Body of pancreas (tissue), 4 donors: ENCODE data around the gene SIN3B. TPM values are rescaled to one million over a fixed set of nuclear protein-coding genes. Genes with fewer than 3 reads are reported as not detected.

Source experiments
- ATAC-seq: fragments of 150-250 bp; one replicate; pipeline ENCODE4 v1.9.1; 2016
- DNase-seq, 4 donors: peaks; one replicate each; pipeline ENCODE4 v3.0.0-alpha.2; 2019
- H3K27ac ChIP-seq, 4 donors: fragments of 200-600 bp; sonication (generic); 1 replicate in 3 of 4; 2 replicates in 1 of 4; pipeline versions ENCODE4 v1.5.1 to v1.6.1; 2016 to 2019; ENCODE audit warnings: mild to moderate bottlenecking in 1 of 4, mixed read lengths in 1 of 4, moderate library complexity in 1 of 4
- H3K27me3 ChIP-seq, 2 donors: fragments of 200-600 bp; sonication (generic); one replicate each; pipeline ENCODE4 v1.6.0; 2016; ENCODE audit warnings: mild to moderate bottlenecking in 1 of 2
- H3K36me3 ChIP-seq, 2 donors: fragments of 200-600 bp; sonication (generic); replicated peaks in 1 of 2; 2 replicates each; pipeline ENCODE4 v1.5.1; 2016; ENCODE audit warnings: low read depth in 2 of 2; ENCODE audit not compliant: insufficient read depth in 1 of 2
- H3K4me1 ChIP-seq: fragments of 200-600 bp; sonication (generic); one replicate; pipeline ENCODE4 v1.6.0; 2016
- H3K4me3 ChIP-seq, 2 donors: fragments of 200-600 bp; sonication (generic); 1 replicate in 1 of 2; 2 replicates in 1 of 2; pipeline ENCODE4 v1.5.1; 2016 to 2019
- H3K9me3 ChIP-seq, 3 donors: fragments of 200-600 bp; sonication (generic); 1 replicate in 2 of 3; 2 replicates in 1 of 3; pipeline ENCODE4 v1.5.1; 2016
- CTCF ChIP-seq, 7 experiments: fragments of 450-650 bp in 4 of 7; fragments of 200-600 bp in 3 of 7; sonication (generic) in 3 of 7; IDR thresholded peaks; one replicate each; pipeline ENCODE4 v1.5.1; 2016 to 2019; ENCODE audit warnings: antibody characterized with exemption in 7 of 7
- POLR2A ChIP-seq, 3 donors: fragments of 450-650 bp; IDR thresholded peaks; one replicate each; pipeline ENCODE4 v1.6.1; 2016; ENCODE audit warnings: antibody characterized with exemption in 3 of 3, mild to moderate bottlenecking in 2 of 3
- WGBS, 2 donors: methylation state at CpG; one replicate each; pipeline ENCODE4 v1.1.5; 2017; 5-methylcytosine and 5-hydroxymethylcytosine counted together
- intact Hi-C: fragments of 100-400 bp; cut with DNase I; formaldehyde crosslinking; loops from one replicate; pipeline ENCODE4 v1.15.1; 2023
- total RNA-seq, 2 donors: library from RNA; depleted of rRNA; stranded (reverse); fragments of >200 nt; gene quantifications; one replicate each; pipeline ENCODE4 v1.1.0, GENCODE V29; 2016

Gene SIN3B
- total RNA-seq, 2 donors from 2014 or later = 21.5 to 71.2 TPM

GRCh38 chr19:16888629-16889365 lies 59.6 kb downstream of the SIN3B start, which contains the start of gene F2RL3:
TSS of gene F2RL3 (plus strand) at chr19:16888999. CDS start at chr19:16889190, 191 bp downstream.
- 32 to 55% methylated on average over 12 to 23 of the region's 31 CpGs for WGBS, 2 donors
- H3K36me3 ChIP-seq = no peaks in the 10 kb centered on the region
- peaks cover 0 to 10% of the 10 kb centered on the region in 2 donors for H3K27me3 ChIP-seq
- no peaks in the 10 kb centered on the region for H3K9me3 ChIP-seq
- TF ChIP-seq CTCF (IDR thresholded peaks at IDR 0.05) (no peak), POLR2A (IDR thresholded peaks at IDR 0.05) (peak in 1 of 3 donors; percentile 13)
- ATAC-seq (peak; percentile 28), DNase-seq (peak in 3 of 4 donors; percentile 27 to 35 (median 30))
- intact Hi-C loops = no loop called here
- no peaks in the 10 kb centered on the region for H3K4me1 ChIP-seq
- no peak within 1 kb of the TSS for H3K4me3 ChIP-seq
- H3K27ac ChIP-seq = peak within 1 kb of the TSS in 3 of 4 donors; percentile 8 to 39 (median 36)

DNA sequence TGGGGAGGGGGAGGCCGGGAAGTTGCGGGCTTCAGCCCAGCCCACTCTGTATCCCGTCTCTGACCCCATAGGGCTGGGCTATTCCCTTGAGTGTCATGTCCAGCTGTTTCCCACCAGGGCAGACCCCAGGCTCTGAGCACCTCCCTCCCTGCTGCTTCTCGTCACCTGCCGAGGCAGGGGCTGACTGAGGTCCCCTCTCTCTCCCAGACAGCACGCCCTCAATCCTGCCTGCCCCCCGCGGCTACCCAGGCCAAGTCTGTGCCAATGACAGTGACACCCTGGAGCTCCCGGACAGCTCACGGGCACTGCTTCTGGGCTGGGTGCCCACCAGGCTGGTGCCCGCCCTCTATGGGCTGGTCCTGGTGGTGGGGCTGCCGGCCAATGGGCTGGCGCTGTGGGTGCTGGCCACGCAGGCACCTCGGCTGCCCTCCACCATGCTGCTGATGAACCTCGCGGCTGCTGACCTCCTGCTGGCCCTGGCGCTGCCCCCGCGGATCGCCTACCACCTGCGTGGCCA lies 60.2 kb downstream of the SIN3B start:
- peak overlapping the region in 2 of 4 donors; percentile 34 to 36 for H3K27ac ChIP-seq

GRCh38 chr19:16889883-16890460 lies 60.8 kb downstream of the SIN3B start:
- Histone ChIP-seq H3K36me3 (no peaks in the 10 kb centered on the region), H3K4me3 (no peak overlapping the region), H3K4me1 (no peaks in the 10 kb centered on the region), H3K27me3 (peaks cover 0 to 10% of the 10 kb centered on the region in 2 donors), H3K9me3 (no peaks in the 10 kb centered on the region), H3K27ac (peak overlapping the region in 1 of 4 donors; percentile 34)
- intact Hi-C loops = no loop called here
- WGBS, 2 donors = 90 to 100% methylated on average over 2 to 48 of the region's 48 CpGs
- ATAC-seq (no peak), DNase-seq (no peak)
- TF ChIP-seq CTCF (IDR thresholded peaks at IDR 0.05) (no peak), POLR2A (IDR thresholded peaks at IDR 0.05) (no peak)

More for the DNA sequence above, 60.2 kb downstream of the SIN3B start:
- Histone ChIP-seq H3K36me3 (no peaks in the 10 kb centered on the region), H3K4me3 (no peak overlapping the region), H3K27me3 (peaks cover 0 to 10% of the 10 kb centered on the region in 2 donors), H3K4me1 (no peaks in the 10 kb centered on the region), H3K9me3 (no peaks in the 10 kb centered on the region)
- TF ChIP-seq CTCF (IDR thresholded peaks at IDR 0.05) (no peak), POLR2A (IDR thresholded peaks at IDR 0.05) (no peak)
- no peak for DNase-seq
- ATAC-seq = no peak
- intact Hi-C loops = no loop called here
- 54 to 56% methylated on average over 3 to 16 of the region's 22 CpGs for WGBS, 2 donors

DNA sequence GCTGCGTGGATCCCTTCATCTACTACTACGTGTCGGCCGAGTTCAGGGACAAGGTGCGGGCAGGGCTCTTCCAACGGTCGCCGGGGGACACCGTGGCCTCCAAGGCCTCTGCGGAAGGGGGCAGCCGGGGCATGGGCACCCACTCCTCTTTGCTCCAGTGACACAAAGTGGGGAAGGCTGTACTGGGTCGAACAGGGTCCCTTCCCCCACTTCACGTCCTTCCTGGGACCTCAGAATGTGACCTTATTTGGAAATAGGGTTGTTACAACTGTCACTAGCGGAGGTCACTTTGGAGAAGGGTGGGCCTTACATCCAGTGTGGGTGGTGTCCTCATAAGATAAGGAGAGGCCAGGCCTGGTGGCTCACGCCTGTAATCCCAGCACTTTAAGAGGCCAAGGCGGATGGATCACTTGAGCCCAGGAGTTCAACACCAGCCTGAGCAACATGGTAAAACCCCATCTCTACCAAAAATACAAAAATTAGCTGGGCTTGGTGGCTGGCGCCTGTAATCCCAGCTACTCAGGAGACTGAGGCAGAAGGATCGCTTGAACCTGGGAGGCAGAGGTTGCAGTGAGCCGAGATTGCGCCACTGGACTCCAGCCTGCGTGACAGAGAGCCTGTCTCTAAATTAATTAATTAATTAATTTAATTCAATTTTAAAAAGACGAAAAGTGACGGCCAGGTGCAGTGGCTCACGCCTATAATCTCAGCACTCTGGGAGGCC lies 61.4 kb downstream of the SIN3B start:
- Histone ChIP-seq H3K4me1 (peaks cover under 1% of the 10 kb centered on the region), H3K27me3 (peaks cover 0 to 10% of the 10 kb centered on the region in 2 donors), H3K4me3 (no peak overlapping the region), H3K36me3 (no peaks in the 10 kb centered on the region), H3K27ac (no peak overlapping the region), H3K9me3 (no peaks in the 10 kb centered on the region)
- ATAC-seq = no peak
- 71 to 83% methylated on average over 16 to 24 of the region's 24 CpGs for WGBS, 2 donors
- intact Hi-C loops = no loop called here
- TF ChIP-seq POLR2A (IDR thresholded peaks at IDR 0.05) (no peak), CTCF (IDR thresholded peaks at IDR 0.05) (no peak)
- no peak for DNase-seq
